HepG2 (cell line): Measurements from ENCODE around the gene SLC6A5.

Experiments
- DNMT1 ChIP-seq: sonication (generic); formaldehyde crosslinking; IDR thresholded peaks from 2 replicates; pipeline ENCODE4 v1.5.1; 2020; ENCODE audit warnings: mild to moderate bottlenecking, missing genetic modification reagents
- EP300 ChIP-seq, 3 experiments: sonication (generic) in 1 of 3; formaldehyde crosslinking in 1 of 3; IDR thresholded peaks; 2 replicates each; pipeline versions ENCODE4 v1.5.1 to v1.6.1; 2011 to 2020; ENCODE audit warnings: low read depth in 2 of 3, low read length in 2 of 3, borderline replicate concordance in 1 of 3, improper control_type of control experiment in 1 of 3, mild to moderate bottlenecking in 1 of 3, missing genetic modification reagents in 1 of 3, moderate library complexity in 1 of 3
- KAT8 ChIP-seq: IDR thresholded peaks from 2 replicates; pipeline ENCODE4 v1.6.1; 2016; ENCODE audit warnings: missing genetic modification reagents, missing compliant biosample characterization
- NR2F1 ChIP-seq, 2 experiments: fragments of 450-650 bp in 1 of 2; formaldehyde crosslinking in 1 of 2; IDR thresholded peaks; 2 replicates each; pipeline versions ENCODE4 v1.5.0 to v1.6.1; 2016 to 2020; ENCODE audit warnings: mild to moderate bottlenecking in 1 of 2, missing compliant biosample characterization in 1 of 2, missing genetic modification reagents in 1 of 2, moderate library complexity in 1 of 2
- ZBTB21 ChIP-seq: sonication (generic); formaldehyde crosslinking; IDR thresholded peaks from 2 replicates; pipeline ENCODE4 v1.4.0; 2020; ENCODE audit warnings: missing genetic modification reagents
- ZNF121 ChIP-seq: sonication (generic); formaldehyde crosslinking; IDR thresholded peaks from 2 replicates; pipeline ENCODE4 v1.5.0; 2020; ENCODE audit warnings: mild to moderate bottlenecking, missing genetic modification reagents
- ZNF660 ChIP-seq: sonication (generic); formaldehyde crosslinking; IDR thresholded peaks from 2 replicates; pipeline ENCODE4 v1.5.1; 2020; ENCODE audit warnings: mild to moderate bottlenecking, low read depth, missing genetic modification reagents, borderline replicate concordance
- TF ChIP-seq, protein P1 (sequence below): sonication (generic); formaldehyde crosslinking; IDR thresholded peaks from 2 replicates; pipeline ENCODE4 v1.5.0; 2020; ENCODE audit warnings: mild to moderate bottlenecking, missing genetic modification reagents, moderate library complexity
- TF ChIP-seq, protein P2 (sequence below): sonication (generic); formaldehyde crosslinking; IDR thresholded peaks from 2 replicates; pipeline ENCODE4 v1.4.0; 2020; ENCODE audit warnings: missing genetic modification reagents
- TF ChIP-seq, protein P3 (sequence below), 2 experiments: sonication (generic) in 1 of 2; formaldehyde crosslinking in 1 of 2; IDR thresholded peaks; 2 replicates each; pipeline versions ENCODE4 v1.5.1 to v1.6.1; 2011 to 2020; ENCODE audit warnings: borderline replicate concordance in 1 of 2, low read depth in 1 of 2, low read length in 1 of 2, mild to moderate bottlenecking in 1 of 2, missing genetic modification reagents in 1 of 2, moderate library complexity in 1 of 2
- TF ChIP-seq, protein P4 (sequence below): sonication (generic); formaldehyde crosslinking; IDR thresholded peaks from 2 replicates; pipeline ENCODE4 v1.8.1; 2023; ENCODE audit warnings: mild to moderate bottlenecking, inconsistent platforms, moderate library complexity, missing genetic modification reagents, borderline replicate concordance

DNA sequence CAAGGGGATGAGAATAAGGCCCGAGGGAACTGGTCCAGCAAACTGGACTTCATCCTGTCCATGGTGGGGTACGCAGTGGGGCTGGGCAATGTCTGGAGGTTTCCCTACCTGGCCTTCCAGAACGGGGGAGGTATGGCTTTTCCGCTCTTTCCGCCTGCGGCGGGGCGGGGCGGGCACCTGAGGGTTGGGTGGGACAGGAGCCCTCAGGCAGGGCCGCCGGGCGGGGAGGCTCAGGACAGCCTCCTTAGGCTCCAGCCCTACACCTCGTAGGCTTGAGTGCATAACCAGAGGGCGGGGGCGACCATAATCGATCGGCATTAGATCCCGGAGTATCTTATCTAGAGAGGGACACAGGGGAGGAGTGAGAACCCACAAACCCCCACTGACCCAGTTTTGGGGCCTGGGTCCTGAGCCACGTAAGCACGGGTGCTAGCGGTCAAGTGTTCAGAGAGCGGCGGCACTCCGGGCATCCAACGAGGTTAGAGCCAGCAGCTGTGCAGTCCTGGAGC is 4.9 kb downstream of the SLC6A5 start:
- TF ChIP-seq ZNF121 (CRISPR knock-in tag) (no peak), NR2F1 (CRISPR knock-in tag; IDR thresholded peaks at IDR 0.05) (no peak), DNMT1 (CRISPR knock-in tag) (no peak), ZBTB21 (CRISPR knock-in tag) (no peak), EP300 (IDR thresholded peaks at IDR 0.05; ENCODE audit: low read depth in 2 of 2, low read length in 2 of 2) (no peak), EP300 (CRISPR knock-in tag; IDR thresholded peaks at IDR 0.05; ENCODE audit: borderline replicate concordance) (no peak), KAT8 (CRISPR knock-in tag) (no peak), ZNF660 (CRISPR knock-in tag) (no peak)
- TF ChIP-seq, protein P1, sequence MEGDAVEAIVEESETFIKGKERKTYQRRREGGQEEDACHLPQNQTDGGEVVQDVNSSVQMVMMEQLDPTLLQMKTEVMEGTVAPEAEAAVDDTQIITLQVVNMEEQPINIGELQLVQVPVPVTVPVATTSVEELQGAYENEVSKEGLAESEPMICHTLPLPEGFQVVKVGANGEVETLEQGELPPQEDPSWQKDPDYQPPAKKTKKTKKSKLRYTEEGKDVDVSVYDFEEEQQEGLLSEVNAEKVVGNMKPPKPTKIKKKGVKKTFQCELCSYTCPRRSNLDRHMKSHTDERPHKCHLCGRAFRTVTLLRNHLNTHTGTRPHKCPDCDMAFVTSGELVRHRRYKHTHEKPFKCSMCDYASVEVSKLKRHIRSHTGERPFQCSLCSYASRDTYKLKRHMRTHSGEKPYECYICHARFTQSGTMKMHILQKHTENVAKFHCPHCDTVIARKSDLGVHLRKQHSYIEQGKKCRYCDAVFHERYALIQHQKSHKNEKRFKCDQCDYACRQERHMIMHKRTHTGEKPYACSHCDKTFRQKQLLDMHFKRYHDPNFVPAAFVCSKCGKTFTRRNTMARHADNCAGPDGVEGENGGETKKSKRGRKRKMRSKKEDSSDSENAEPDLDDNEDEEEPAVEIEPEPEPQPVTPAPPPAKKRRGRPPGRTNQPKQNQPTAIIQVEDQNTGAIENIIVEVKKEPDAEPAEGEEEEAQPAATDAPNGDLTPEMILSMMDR: no peak
- TF ChIP-seq, protein P2, sequence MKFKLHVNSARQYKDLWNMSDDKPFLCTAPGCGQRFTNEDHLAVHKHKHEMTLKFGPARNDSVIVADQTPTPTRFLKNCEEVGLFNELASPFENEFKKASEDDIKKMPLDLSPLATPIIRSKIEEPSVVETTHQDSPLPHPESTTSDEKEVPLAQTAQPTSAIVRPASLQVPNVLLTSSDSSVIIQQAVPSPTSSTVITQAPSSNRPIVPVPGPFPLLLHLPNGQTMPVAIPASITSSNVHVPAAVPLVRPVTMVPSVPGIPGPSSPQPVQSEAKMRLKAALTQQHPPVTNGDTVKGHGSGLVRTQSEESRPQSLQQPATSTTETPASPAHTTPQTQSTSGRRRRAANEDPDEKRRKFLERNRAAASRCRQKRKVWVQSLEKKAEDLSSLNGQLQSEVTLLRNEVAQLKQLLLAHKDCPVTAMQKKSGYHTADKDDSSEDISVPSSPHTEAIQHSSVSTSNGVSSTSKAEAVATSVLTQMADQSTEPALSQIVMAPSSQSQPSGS (CRISPR knock-in tag): no peak
- TF ChIP-seq, protein P3, sequence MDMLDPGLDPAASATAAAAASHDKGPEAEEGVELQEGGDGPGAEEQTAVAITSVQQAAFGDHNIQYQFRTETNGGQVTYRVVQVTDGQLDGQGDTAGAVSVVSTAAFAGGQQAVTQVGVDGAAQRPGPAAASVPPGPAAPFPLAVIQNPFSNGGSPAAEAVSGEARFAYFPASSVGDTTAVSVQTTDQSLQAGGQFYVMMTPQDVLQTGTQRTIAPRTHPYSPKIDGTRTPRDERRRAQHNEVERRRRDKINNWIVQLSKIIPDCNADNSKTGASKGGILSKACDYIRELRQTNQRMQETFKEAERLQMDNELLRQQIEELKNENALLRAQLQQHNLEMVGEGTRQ (IDR thresholded peaks at IDR 0.05; ENCODE audit: low read depth, low read length): no peak
- TF ChIP-seq, protein P3 (CRISPR knock-in tag; IDR thresholded peaks at IDR 0.05; ENCODE audit: borderline replicate concordance): no peak
- TF ChIP-seq, protein P4, sequence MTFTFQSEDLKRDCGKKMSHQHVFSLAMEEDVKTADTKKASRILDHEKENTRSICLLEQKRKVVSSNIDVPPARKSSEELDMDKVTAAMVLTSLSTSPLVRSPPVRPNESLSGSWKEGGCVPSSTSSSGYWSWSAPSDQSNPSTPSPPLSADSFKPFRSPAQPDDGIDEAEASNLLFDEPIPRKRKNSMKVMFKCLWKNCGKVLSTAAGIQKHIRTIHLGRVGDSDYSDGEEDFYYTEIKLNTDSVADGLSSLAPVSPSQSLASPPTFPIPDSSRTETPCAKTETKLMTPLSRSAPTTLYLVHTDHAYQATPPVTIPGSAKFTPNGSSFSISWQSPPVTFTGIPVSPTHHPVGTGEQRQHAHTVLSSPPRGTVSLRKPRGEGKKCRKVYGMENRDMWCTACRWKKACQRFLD (CRISPR knock-in tag): no peak
